ENCODE measurements around the gene HTT-AS. TPM values are rescaled to one million over a fixed set of nuclear protein-coding genes. Genes with fewer than 3 reads are reported as not detected.

HTT-AS gene
- polyA plus RNA-seq, 1 donor from 2014 or later = not detected

GRCh38 chr4:3036131-3036952 lies 38.0 kb downstream of the HTT-AS start:
- no peaks in the 10 kb centered on the region for H3K36me3 ChIP-seq (ENCODE audit: insufficient read depth, low read length)
- H3K79me2 ChIP-seq (replicated peaks; ENCODE audit: insufficient read depth, low read length) = no peaks in the 10 kb centered on the region
- H3K4me2 ChIP-seq (ENCODE audit: low read length) = no peak overlapping the region
- H4K20me1 ChIP-seq (ENCODE audit: insufficient read depth) = no peaks in the 10 kb centered on the region
- no peak overlapping the region for H3K27ac ChIP-seq (ENCODE audit: low read length)
- no peaks in the 10 kb centered on the region for H3K9me2 ChIP-seq (ENCODE audit: insufficient read depth, low read length)
- no peaks in the 10 kb centered on the region for H3F3A ChIP-seq (ENCODE audit: insufficient read depth, low read length, poor library complexity, severe bottlenecking)
- TF ChIP-seq REST (IDR thresholded peaks at IDR 0.05; ENCODE audit: borderline replicate concordance) = no peak
- TF ChIP-seq MXI1 (conservative IDR thresholded peaks at IDR 0.05; ENCODE audit: poor library complexity, severe bottlenecking) = no peak
- no peak for TF ChIP-seq RAD21 (conservative IDR thresholded peaks at IDR 0.05)
- TF ChIP-seq SMC3 (conservative IDR thresholded peaks at IDR 0.05; ENCODE audit: poor library complexity) = no peak
- no peak for TF ChIP-seq EZH2 (IDR thresholded peaks at IDR 0.05; ENCODE audit: borderline replicate concordance, insufficient read depth, low read length, poor library complexity, severe bottlenecking)
- TF ChIP-seq TAF1 (IDR thresholded peaks at IDR 0.05; ENCODE audit: low read depth) = no peak
- no peak for TF ChIP-seq CTCF (IDR thresholded peaks at IDR 0.05; ENCODE audit: poor library complexity, severe bottlenecking)
- TF ChIP-seq EP300 (conservative IDR thresholded peaks at IDR 0.05; ENCODE audit: poor library complexity, severe bottlenecking) = no peak
- TF ChIP-seq POLR2AphosphoS5 (IDR thresholded peaks at IDR 0.05) = no peak
- no peak overlapping the region for H2AFZ ChIP-seq (ENCODE audit: low read depth, low read length)
- no peaks in the 10 kb centered on the region for H3K27me3 ChIP-seq (ENCODE audit: insufficient read depth, low read depth, low read length)
- H3K4me3 ChIP-seq (ENCODE audit: low read length) = no peak overlapping the region
- H3K9me3 ChIP-seq (ENCODE audit: low read length) = no peaks in the 10 kb centered on the region
- no peak overlapping the region for H3K9ac ChIP-seq (ENCODE audit: low read length)

DNA sequence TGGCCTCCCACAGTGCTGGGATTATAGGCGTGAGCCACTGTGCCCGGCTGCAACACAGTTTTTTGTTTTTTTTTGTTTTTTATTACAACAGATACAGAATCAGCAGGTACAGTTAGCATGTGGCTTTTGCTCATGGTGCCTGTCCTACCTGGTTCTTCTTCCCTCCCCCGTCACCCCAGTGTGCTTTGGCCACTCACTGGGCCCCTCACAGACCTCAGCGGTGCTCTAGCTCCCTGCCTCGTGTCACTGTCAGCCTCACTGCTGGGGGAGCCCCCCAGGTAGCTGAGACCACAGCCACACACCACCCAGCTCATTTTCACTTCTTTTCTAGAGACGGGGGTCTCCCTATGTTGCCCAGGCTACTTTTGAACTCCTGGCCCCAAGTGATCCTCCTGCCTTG lies 38.7 kb downstream of the HTT-AS start:
- Histone ChIP-seq H2AFZ (ENCODE audit: low read depth, low read length) (no peak overlapping the region), H3K79me2 (replicated peaks; ENCODE audit: insufficient read depth, low read length) (no peaks in the 10 kb centered on the region), H4K20me1 (ENCODE audit: insufficient read depth) (no peaks in the 10 kb centered on the region), H3K36me3 (ENCODE audit: insufficient read depth, low read length) (no peaks in the 10 kb centered on the region), H3K4me3 (ENCODE audit: low read length) (no peak overlapping the region), H3K9me2 (ENCODE audit: insufficient read depth, low read length) (no peaks in the 10 kb centered on the region), H3K9ac (ENCODE audit: low read length) (no peak overlapping the region), H3K27ac (ENCODE audit: low read length) (no peak overlapping the region), H3K27me3 (ENCODE audit: insufficient read depth, low read depth, low read length) (no peaks in the 10 kb centered on the region), H3K9me3 (ENCODE audit: low read length) (no peaks in the 10 kb centered on the region), H3F3A (ENCODE audit: insufficient read depth, low read length, poor library complexity, severe bottlenecking) (no peaks in the 10 kb centered on the region), H3K4me2 (ENCODE audit: low read length) (no peak overlapping the region)
- TF ChIP-seq MXI1 (conservative IDR thresholded peaks at IDR 0.05; ENCODE audit: poor library complexity, severe bottlenecking) (no peak), CTCF (IDR thresholded peaks at IDR 0.05; ENCODE audit: poor library complexity, severe bottlenecking) (no peak), REST (IDR thresholded peaks at IDR 0.05; ENCODE audit: borderline replicate concordance) (no peak), EZH2 (IDR thresholded peaks at IDR 0.05; ENCODE audit: borderline replicate concordance, insufficient read depth, low read length, poor library complexity, severe bottlenecking) (no peak), TAF1 (IDR thresholded peaks at IDR 0.05; ENCODE audit: low read depth) (no peak), SMC3 (conservative IDR thresholded peaks at IDR 0.05; ENCODE audit: poor library complexity) (no peak), EP300 (conservative IDR thresholded peaks at IDR 0.05; ENCODE audit: poor library complexity, severe bottlenecking) (no peak), POLR2AphosphoS5 (IDR thresholded peaks at IDR 0.05) (no peak), RAD21 (conservative IDR thresholded peaks at IDR 0.05) (no peak)

All from neural cell (in vitro differentiated cells).